ENCODE results near the gene CTNNA2. TPM values are rescaled to one million over a fixed set of nuclear protein-coding genes. Genes with fewer than 3 reads are reported as not detected.

The CTNNA2 gene
- total RNA-seq, 4 donors from 2014 or later: 0.40 to 1.7 (median 1.5) TPM; not detected in 1

DNA sequence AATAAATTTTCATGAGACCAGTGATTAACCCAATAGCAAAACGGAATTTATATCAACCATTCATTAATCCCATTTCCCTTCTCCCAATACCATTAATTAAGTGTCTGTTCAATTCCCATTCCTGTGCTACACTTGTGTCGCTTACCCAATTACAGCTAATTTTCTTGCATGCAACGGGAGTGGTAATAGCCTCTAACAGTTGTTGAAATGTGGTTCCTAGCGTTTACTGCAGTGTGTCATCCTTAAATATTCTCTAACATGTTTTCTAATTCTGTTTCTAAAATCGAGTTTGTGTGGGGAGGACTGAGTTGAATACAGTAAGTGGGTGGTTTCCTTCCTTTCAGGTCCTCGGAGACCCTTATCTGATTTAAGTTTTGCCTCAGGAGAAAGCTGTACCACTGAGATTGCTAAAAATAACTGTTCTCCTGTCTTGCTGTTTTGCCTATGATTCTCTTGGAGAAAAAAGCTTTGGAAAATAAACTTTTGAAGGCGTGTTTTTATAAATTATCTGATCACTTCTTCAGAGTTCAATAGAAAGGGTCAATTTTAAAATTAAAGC lies 851.0 kb downstream of the CTNNA2 start:
- TF ChIP-seq POLR2A (IDR thresholded peaks at IDR 0.05): no peak
- no peak for TF ChIP-seq EP300 (IDR thresholded peaks at IDR 0.05; ENCODE audit: low read depth)
- no peak for TF ChIP-seq POLR2AphosphoS5 (IDR thresholded peaks at IDR 0.05)
- TF ChIP-seq, protein P1, sequence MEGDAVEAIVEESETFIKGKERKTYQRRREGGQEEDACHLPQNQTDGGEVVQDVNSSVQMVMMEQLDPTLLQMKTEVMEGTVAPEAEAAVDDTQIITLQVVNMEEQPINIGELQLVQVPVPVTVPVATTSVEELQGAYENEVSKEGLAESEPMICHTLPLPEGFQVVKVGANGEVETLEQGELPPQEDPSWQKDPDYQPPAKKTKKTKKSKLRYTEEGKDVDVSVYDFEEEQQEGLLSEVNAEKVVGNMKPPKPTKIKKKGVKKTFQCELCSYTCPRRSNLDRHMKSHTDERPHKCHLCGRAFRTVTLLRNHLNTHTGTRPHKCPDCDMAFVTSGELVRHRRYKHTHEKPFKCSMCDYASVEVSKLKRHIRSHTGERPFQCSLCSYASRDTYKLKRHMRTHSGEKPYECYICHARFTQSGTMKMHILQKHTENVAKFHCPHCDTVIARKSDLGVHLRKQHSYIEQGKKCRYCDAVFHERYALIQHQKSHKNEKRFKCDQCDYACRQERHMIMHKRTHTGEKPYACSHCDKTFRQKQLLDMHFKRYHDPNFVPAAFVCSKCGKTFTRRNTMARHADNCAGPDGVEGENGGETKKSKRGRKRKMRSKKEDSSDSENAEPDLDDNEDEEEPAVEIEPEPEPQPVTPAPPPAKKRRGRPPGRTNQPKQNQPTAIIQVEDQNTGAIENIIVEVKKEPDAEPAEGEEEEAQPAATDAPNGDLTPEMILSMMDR (IDR thresholded peaks at IDR 0.05): no peak
- Histone ChIP-seq H3K27ac (no peak overlapping the region), H3K4me1 (no peaks in the 10 kb centered on the region), H3K27me3 (no peaks in the 10 kb centered on the region), H3K4me3 (no peak overlapping the region), H3K9me3 (no peaks in the 10 kb centered on the region), H3K36me3 (no peaks in the 10 kb centered on the region)
- DNase-seq: no peak
- in situ Hi-C loops (cut with MboI; ENCODE audit: low pct_ligation_motif_present in 1 of 4, low pct_unique_long_range_greater_than_20kb in 1 of 4, low sequenced_read_pairs in 3 of 4) (no loop called here), intact Hi-C loops (cut with DNase I; ENCODE audit: low total_unique reads) (no loop called here)
- WGBS, 2 donors (ENCODE audit: low coverage in 1 of 2): 42 to 46% methylated on average over 7 of the region's 7 CpGs

DNA sequence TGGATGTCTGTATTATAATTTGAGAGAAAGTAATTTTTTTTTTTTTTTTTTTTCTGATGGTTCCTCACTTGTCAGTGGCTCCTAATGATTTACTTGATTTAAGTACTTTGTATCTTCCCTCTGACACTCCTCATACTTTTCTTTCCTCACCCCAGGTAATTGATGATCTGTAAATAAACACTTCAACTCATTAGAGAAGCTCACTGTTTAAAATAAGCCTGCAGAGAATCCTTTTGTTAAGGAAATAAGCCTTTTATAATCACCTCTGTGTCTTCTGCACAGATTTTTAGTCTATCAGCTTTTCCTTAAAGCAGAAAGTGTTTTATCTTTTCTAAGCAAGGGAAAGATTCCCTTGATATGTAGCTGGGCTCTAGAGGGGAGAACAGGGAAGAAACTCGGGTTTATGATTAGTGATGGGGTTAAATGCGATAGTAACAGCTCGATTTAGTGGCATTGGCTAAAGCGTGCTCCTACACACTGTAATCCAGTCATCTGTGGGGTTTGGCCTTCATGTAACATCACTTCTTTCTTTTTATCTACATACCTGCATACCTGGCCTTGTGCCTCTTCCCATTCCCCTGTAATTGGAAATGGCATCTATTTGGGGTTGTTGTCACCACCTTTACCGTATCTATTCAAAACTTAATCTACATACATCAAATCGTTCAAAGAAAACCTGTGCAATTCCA lies 851.8 kb downstream of the CTNNA2 start:
- Histone ChIP-seq H3K4me3 (no peak overlapping the region), H3K36me3 (no peaks in the 10 kb centered on the region), H3K27ac (no peak overlapping the region), H3K4me1 (no peaks in the 10 kb centered on the region), H3K9me3 (no peaks in the 10 kb centered on the region), H3K27me3 (no peaks in the 10 kb centered on the region)
- WGBS, 2 donors (ENCODE audit: low coverage in 1 of 2): 67 to 76% methylated on average over 6 of the region's 6 CpGs
- intact Hi-C loops (cut with DNase I; ENCODE audit: low total_unique reads): no loop called here
- in situ Hi-C loops (cut with MboI; ENCODE audit: low pct_ligation_motif_present in 1 of 4, low pct_unique_long_range_greater_than_20kb in 1 of 4, low sequenced_read_pairs in 3 of 4): no loop called here
- DNase-seq: no peak
- TF ChIP-seq POLR2AphosphoS5 (IDR thresholded peaks at IDR 0.05) (no peak), POLR2A (IDR thresholded peaks at IDR 0.05) (no peak), EP300 (IDR thresholded peaks at IDR 0.05; ENCODE audit: low read depth) (no peak)
- TF ChIP-seq, protein P1 (IDR thresholded peaks at IDR 0.05): no peak

DNA sequence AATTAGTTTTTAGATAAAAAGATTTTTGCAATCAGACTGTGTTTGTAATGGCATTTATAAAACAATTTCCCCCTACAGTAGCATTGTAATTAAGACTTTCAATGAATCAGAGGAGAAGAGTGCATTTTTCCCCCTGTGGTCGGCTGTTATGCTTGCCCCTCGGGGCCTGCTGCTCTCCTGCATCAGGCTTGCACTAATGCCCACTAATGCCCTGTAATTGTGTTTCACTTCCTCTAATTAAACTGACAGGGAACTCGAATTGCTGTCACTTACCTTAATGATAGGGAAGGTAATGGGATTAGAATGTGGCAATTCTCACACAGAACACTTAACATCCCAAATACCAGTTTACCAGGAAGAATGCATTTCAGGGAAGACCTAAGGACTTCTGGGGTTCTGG lies 852.9 kb downstream of the CTNNA2 start:
- no peaks in the 10 kb centered on the region for H3K36me3 ChIP-seq
- H3K4me1 ChIP-seq: no peaks in the 10 kb centered on the region
- in situ Hi-C loops (cut with MboI; ENCODE audit: low pct_ligation_motif_present in 1 of 4, low pct_unique_long_range_greater_than_20kb in 1 of 4, low sequenced_read_pairs in 3 of 4) (no loop called here), intact Hi-C loops (cut with DNase I; ENCODE audit: low total_unique reads) (no loop called here)
- H3K27me3 ChIP-seq: no peaks in the 10 kb centered on the region
- no peak overlapping the region for H3K4me3 ChIP-seq
- WGBS, 2 donors (ENCODE audit: low coverage in 1 of 2): 42 to 43% methylated on average over 2 to 3 of the region's 3 CpGs
- H3K9me3 ChIP-seq: no peaks in the 10 kb centered on the region
- no peak for TF ChIP-seq POLR2AphosphoS5 (IDR thresholded peaks at IDR 0.05)
- no peak for TF ChIP-seq POLR2A (IDR thresholded peaks at IDR 0.05)
- TF ChIP-seq EP300 (IDR thresholded peaks at IDR 0.05; ENCODE audit: low read depth): no peak
- TF ChIP-seq, protein P1 (IDR thresholded peaks at IDR 0.05): no peak
- no peak for DNase-seq
- H3K27ac ChIP-seq: no peak overlapping the region

DNA sequence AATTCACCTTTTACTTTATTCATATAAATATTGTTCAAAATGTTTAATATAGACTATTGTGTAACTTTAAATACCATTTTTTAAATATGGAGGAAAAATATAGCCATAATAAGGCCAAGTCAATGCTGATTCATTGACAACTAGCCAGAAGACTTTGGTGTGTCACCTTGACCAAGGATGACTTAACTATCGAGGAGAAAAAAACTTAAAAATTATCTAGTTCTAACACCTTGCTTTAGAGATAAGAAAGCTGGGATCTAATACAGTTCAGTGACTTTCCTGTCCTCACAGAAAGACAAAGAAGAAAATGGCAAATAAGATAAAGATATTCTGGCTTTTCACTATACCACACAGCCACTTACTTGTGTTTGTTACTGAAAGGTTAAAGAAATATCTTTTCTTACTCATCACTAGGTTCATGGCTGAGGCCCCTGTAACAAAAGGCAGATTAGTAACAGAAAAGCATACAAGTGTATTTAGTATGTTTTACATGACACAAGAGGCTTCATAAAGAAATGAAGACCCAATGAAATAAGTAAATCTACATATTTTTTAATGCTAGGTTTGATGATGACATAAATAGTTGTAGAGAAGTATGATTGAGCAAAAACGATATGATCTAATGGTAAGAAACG lies 857.6 kb downstream of the CTNNA2 start:
- Histone ChIP-seq H3K4me3 (no peak overlapping the region), H3K4me1 (no peaks in the 10 kb centered on the region), H3K36me3 (no peaks in the 10 kb centered on the region), H3K27me3 (no peaks in the 10 kb centered on the region), H3K27ac (no peak overlapping the region), H3K9me3 (no peaks in the 10 kb centered on the region)
- TF ChIP-seq, protein P1 (IDR thresholded peaks at IDR 0.05): no peak
- no peak for TF ChIP-seq POLR2A (IDR thresholded peaks at IDR 0.05)
- TF ChIP-seq POLR2AphosphoS5 (IDR thresholded peaks at IDR 0.05): no peak
- DNase-seq: no peak
- WGBS, 2 donors (ENCODE audit: low coverage in 1 of 2): 79 to 86% methylated on average over 3 of the region's 3 CpGs
- in situ Hi-C loops (cut with MboI; ENCODE audit: low pct_ligation_motif_present in 1 of 4, low pct_unique_long_range_greater_than_20kb in 1 of 4, low sequenced_read_pairs in 3 of 4) (no loop called here), intact Hi-C loops (cut with DNase I; ENCODE audit: low total_unique reads) (no loop called here)

All from transverse colon (tissue), 4 donors.